Nasal cavity respiratory epithelium epithelial cell of viscerocranial mucosa (primary cell): ENCODE results near the gene ASPHD2. TPM values are rescaled to one million over a fixed set of nuclear protein-coding genes. Genes with fewer than 3 reads are reported as not detected.

Source experiments
- total RNA-seq: library from RNA; depleted of rRNA; stranded (reverse); fragments of >200 nt; gene quantifications from 2 replicates; pipeline ENCODE4 v1.2.3, GENCODE V29; 2014

Gene ASPHD2
- total RNA-seq = 2.7 and 3.4 TPM in 2 replicates

GRCh38 chr22:26428515-26429457 lies at the start of gene ASPHD2:
Gene ASPHD2, plus strand, starts transcription at chr22:26429260. Its CDS starts 4,356 bp downstream, at chr22:26433616.

DNA sequence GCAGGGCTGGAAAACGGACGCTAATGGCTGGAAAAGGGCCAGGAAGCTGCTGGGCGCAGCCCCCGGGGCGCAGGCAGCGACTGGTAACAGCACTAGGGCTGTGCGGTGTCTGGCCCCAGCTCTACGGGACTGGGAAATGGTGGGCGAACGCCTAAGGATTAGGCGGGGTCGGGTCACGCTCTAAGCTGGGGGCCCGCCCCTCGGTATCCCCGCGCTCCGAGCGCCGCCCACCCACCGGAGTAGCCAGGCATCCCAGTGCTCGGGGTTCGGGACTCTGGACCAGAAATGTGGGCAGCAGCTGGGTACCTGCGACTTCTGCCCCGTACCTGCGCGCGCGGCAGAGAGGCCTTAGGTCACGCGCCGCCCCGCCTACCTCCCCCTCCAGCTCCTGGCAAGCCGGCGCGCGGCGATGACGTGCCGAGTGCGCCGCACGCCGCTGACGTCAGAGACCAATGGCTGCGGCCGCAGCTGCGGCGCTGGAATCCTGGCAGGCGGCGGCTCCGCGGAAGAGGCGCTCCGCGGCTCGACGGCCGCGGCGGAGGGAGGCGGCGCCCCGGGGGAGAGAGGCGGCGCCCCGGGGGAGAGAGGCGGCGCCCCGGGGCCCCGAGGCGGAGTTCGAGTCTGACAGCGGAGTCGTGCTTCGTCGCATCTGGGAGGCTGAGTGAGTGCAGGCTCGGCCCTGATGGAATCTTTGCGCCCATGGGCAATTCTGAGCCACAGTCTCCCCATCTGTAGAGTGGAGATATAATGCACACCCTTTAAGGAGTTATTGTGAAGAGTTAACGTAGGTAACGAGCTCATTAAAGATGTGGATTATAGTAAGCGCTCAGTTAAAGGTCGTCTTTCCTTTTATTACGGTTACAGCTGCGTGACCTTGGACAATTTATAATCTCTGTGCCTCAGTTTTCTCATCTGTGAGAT lies 54.6 kb downstream of the ASPHD2 start, which contains the start of the genes HPS4 and SRRD:
Gene HPS4, minus strand, starts transcription at position 345 of the 921 bp plus-strand sequence. CDS start 2,021 bp downstream, outside the sequence.
Gene SRRD, plus strand, starts transcription at position 439 of the 921 bp plus-strand sequence. Its CDS starts 14 bp downstream, at position 453.

Other genes starting within 250 kb of the ASPHD2 start
- 40.7 and 41.2 TPM in 2 replicates for gene HPS4, start 54.5 kb downstream of the ASPHD2 start, total RNA-seq
- 15.7 and 28.0 TPM in 2 replicates for gene SRRD, start 54.6 kb downstream of the ASPHD2 start, total RNA-seq
- 37.7 and 46.5 TPM in 2 replicates for gene TFIP11, start 83.2 kb downstream of the ASPHD2 start, total RNA-seq
- gene TPST2, start 160.9 kb downstream of the ASPHD2 start, total RNA-seq = 17.4 and 62.4 TPM in 2 replicates
- gene CRYBB1, start 188.8 kb downstream of the ASPHD2 start, total RNA-seq = not detected in 2 replicates
- not detected in 2 replicates for gene CRYBA4, start 192.7 kb downstream of the ASPHD2 start, total RNA-seq
- 0.34 and 0.57 TPM in 2 replicates for gene MIAT, start 228.3 kb downstream of the ASPHD2 start, total RNA-seq